ENCODE data around the gene TIMM23.

GRCh38 chr10:46016811-46017210, 44.5 kb downstream of the TIMM23 start:
- TF ChIP-seq, protein P1, sequence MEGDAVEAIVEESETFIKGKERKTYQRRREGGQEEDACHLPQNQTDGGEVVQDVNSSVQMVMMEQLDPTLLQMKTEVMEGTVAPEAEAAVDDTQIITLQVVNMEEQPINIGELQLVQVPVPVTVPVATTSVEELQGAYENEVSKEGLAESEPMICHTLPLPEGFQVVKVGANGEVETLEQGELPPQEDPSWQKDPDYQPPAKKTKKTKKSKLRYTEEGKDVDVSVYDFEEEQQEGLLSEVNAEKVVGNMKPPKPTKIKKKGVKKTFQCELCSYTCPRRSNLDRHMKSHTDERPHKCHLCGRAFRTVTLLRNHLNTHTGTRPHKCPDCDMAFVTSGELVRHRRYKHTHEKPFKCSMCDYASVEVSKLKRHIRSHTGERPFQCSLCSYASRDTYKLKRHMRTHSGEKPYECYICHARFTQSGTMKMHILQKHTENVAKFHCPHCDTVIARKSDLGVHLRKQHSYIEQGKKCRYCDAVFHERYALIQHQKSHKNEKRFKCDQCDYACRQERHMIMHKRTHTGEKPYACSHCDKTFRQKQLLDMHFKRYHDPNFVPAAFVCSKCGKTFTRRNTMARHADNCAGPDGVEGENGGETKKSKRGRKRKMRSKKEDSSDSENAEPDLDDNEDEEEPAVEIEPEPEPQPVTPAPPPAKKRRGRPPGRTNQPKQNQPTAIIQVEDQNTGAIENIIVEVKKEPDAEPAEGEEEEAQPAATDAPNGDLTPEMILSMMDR (IDR thresholded peaks at IDR 0.05) = no peak
- TF ChIP-seq POLR2A (IDR thresholded peaks at IDR 0.05) = no peak
